Upper lobe of left lung (tissue), 6 donors: ENCODE measurements around the gene SEC11A. TPM values are rescaled to one million over a fixed set of nuclear protein-coding genes. Genes with fewer than 3 reads are reported as not detected.

Source experiments
- ATAC-seq, 2 donors: fragments of 200-7000 bp; cut with Tn5 transposase; one replicate each; pipeline ENCODE4 v1.9.1; 2022; ENCODE audit warnings: mild to moderate bottlenecking in 2 of 2, moderate library complexity in 2 of 2; ENCODE audit not compliant: low FRiP score in 2 of 2
- DNase-seq, 2 donors: peaks; one replicate each; pipeline ENCODE4 v3.0.0-alpha.2; 2019 to 2020
- H3K27ac ChIP-seq, 4 donors: fragments of 200-600 bp; sonication (generic); one replicate each; pipeline ENCODE4 v1.5.1; 2016 to 2019
- H3K27me3 ChIP-seq, 4 donors: fragments of 200-600 bp; sonication (generic); one replicate each; pipeline ENCODE4 v1.5.1; 2017 to 2019
- H3K36me3 ChIP-seq, 4 donors: fragments of 200-600 bp; sonication (generic); one replicate each; pipeline ENCODE4 v1.5.1; 2016 to 2019
- H3K4me1 ChIP-seq, 4 donors: fragments of 200-600 bp; sonication (generic); one replicate each; pipeline ENCODE4 v1.5.1; 2018 to 2019
- H3K4me3 ChIP-seq, 4 donors: fragments of 200-600 bp; sonication (generic); one replicate each; pipeline ENCODE4 v1.5.1; 2017 to 2019; ENCODE audit warnings: mild to moderate bottlenecking in 2 of 4, moderate library complexity in 1 of 4
- H3K9me3 ChIP-seq, 4 donors: fragments of 200-600 bp; sonication (generic); one replicate each; pipeline ENCODE4 v1.5.1; 2018 to 2019
- CTCF ChIP-seq, 6 experiments: fragments of 450-650 bp in 4 of 6; fragments of 200-600 bp in 2 of 6; sonication (generic) in 2 of 6; IDR thresholded peaks; one replicate each; pipeline ENCODE4 v1.5.1; 2016 to 2019; ENCODE audit warnings: antibody characterized with exemption in 6 of 6
- EP300 ChIP-seq, 4 donors: sonication (generic); formaldehyde crosslinking; IDR thresholded peaks; one replicate each; pipeline ENCODE4 v1.5.1; 2017; ENCODE audit warnings: antibody characterized with exemption in 4 of 4, control low read depth in 2 of 4
- POLR2A ChIP-seq, 4 donors: fragments of 450-650 bp; IDR thresholded peaks; one replicate each; pipeline ENCODE4 v1.5.1; 2016 to 2017; ENCODE audit warnings: antibody characterized with exemption in 4 of 4, mild to moderate bottlenecking in 2 of 4
- POLR2AphosphoS5 ChIP-seq, 2 donors: sonication (generic); formaldehyde crosslinking; IDR thresholded peaks; one replicate each; pipeline ENCODE4 v1.5.1; 2017; ENCODE audit warnings: antibody characterized with exemption in 2 of 2
- WGBS, 2 donors: methylation state at CpG; one replicate each; pipeline ENCODE4 v1.1.5; 2017 to 2018; 5-methylcytosine and 5-hydroxymethylcytosine counted together
- total RNA-seq, 6 donors: library from RNA; depleted of rRNA in 4 of 6; stranded (reverse); fragments of >200 nt in 4 of 6; gene quantifications; one replicate each; pipeline versions ENCODE4 v1.1.0 to v1.2.1, GENCODE V29; 2016 to 2021
- donor health status: DM: no; HTN: no; CAD: no; lungs with moderate emphysema.
- donor health status: DM: no; HTN: yes; CAD: no; lungs with severe emphysema.

Gene SEC11A
- total RNA-seq, 6 donors from 2014 or later = 38.8 to 164 (median 116) TPM

- Histone ChIP-seq H3K36me3 (peaks cover 16 to 80% (median 64%) of the 10 kb centered on the region in 4 donors), H3K27ac (no peak overlapping the region), H3K4me3 (no peak overlapping the region), H3K9me3 (no peaks in the 10 kb centered on the region), H3K27me3 (no peaks in the 10 kb centered on the region), H3K4me1 (peaks cover 15 to 39% (median 24%) of the 10 kb centered on the region in 4 donors)
- ATAC-seq (no peak), DNase-seq (no peak)
- WGBS, 2 donors = 94 to 95% methylated on average over 2 of the region's 2 CpGs
- TF ChIP-seq CTCF (IDR thresholded peaks at IDR 0.05) (no peak), POLR2A (IDR thresholded peaks at IDR 0.05) (no peak), POLR2AphosphoS5 (IDR thresholded peaks at IDR 0.05) (no peak), EP300 (IDR thresholded peaks at IDR 0.05) (no peak)
These were observed 66.2 kb downstream of the SEC11A start for GRCh38 chr15:84649706-84650105.

GRCh38 chr15:84648539-84648938, 67.4 kb downstream of the SEC11A start:
- 47 to 49% methylated on average over 3 of the region's 3 CpGs for WGBS, 2 donors
- Histone ChIP-seq H3K27me3 (no peaks in the 10 kb centered on the region), H3K4me3 (no peak overlapping the region), H3K36me3 (peaks cover 16 to 92% (median 73%) of the 10 kb centered on the region in 4 donors), H3K9me3 (no peaks in the 10 kb centered on the region), H3K4me1 (peaks cover 10 to 32% (median 21%) of the 10 kb centered on the region in 4 donors), H3K27ac (no peak overlapping the region)
- peak in 1 of 2 donors; percentile 71 for DNase-seq
- ATAC-seq = peak in 1 of 2 donors; percentile 54
- TF ChIP-seq POLR2AphosphoS5 (IDR thresholded peaks at IDR 0.05) = no peak
- TF ChIP-seq CTCF (IDR thresholded peaks at IDR 0.05) = no peak
- TF ChIP-seq EP300 (IDR thresholded peaks at IDR 0.05) = no peak
- no peak for TF ChIP-seq POLR2A (IDR thresholded peaks at IDR 0.05)

- peaks cover 2 to 23% (median 12%) of the 10 kb centered on the region in 4 donors for H3K4me1 ChIP-seq
- H3K4me3 ChIP-seq = no peak overlapping the region
- no peaks in the 10 kb centered on the region for H3K9me3 ChIP-seq
- peaks cover 21 to 100% (median 80%) of the 10 kb centered on the region in 4 donors for H3K36me3 ChIP-seq
- H3K27ac ChIP-seq = no peak overlapping the region
- no peaks in the 10 kb centered on the region for H3K27me3 ChIP-seq
- TF ChIP-seq CTCF (IDR thresholded peaks at IDR 0.05) (no peak), POLR2AphosphoS5 (IDR thresholded peaks at IDR 0.05) (no peak), POLR2A (IDR thresholded peaks at IDR 0.05) (no peak), EP300 (IDR thresholded peaks at IDR 0.05) (no peak)
- DNase-seq (no peak), ATAC-seq (no peak)
These were observed 68.2 kb downstream of the SEC11A start for GRCh38 chr15:84647726-84648125.

- ATAC-seq (no peak), DNase-seq (no peak)
- Histone ChIP-seq H3K9me3 (no peaks in the 10 kb centered on the region), H3K36me3 (peaks cover 31 to 100% (median 89%) of the 10 kb centered on the region in 4 donors), H3K27me3 (no peaks in the 10 kb centered on the region), H3K27ac (no peak overlapping the region), H3K4me1 (peaks cover 0 to 13% (median 8%) of the 10 kb centered on the region in 4 donors), H3K4me3 (no peak overlapping the region)
- TF ChIP-seq EP300 (IDR thresholded peaks at IDR 0.05) (no peak), POLR2AphosphoS5 (IDR thresholded peaks at IDR 0.05) (no peak), CTCF (IDR thresholded peaks at IDR 0.05) (no peak), POLR2A (IDR thresholded peaks at IDR 0.05) (no peak)
- 96% methylated on average over 10 of the region's 10 CpGs for WGBS, 2 donors
These were observed 69.9 kb downstream of the SEC11A start for GRCh38 chr15:84645997-84646396.

- DNase-seq (peak in 1 of 2 donors; percentile 40), ATAC-seq (no peak)
- TF ChIP-seq EP300 (IDR thresholded peaks at IDR 0.05) (no peak), POLR2A (IDR thresholded peaks at IDR 0.05) (no peak), POLR2AphosphoS5 (IDR thresholded peaks at IDR 0.05) (no peak)
- Histone ChIP-seq H3K36me3 (peaks cover 32 to 100% (median 90%) of the 10 kb centered on the region in 4 donors), H3K27me3 (no peaks in the 10 kb centered on the region), H3K4me3 (no peak overlapping the region), H3K9me3 (no peaks in the 10 kb centered on the region), H3K27ac (no peak overlapping the region), H3K4me1 (peaks cover 0 to 13% (median 8%) of the 10 kb centered on the region in 4 donors)
- WGBS, 2 donors = 96 to 97% methylated on average over 4 to 10 of the region's 10 CpGs
These were observed 70.4 kb downstream of the SEC11A start for GRCh38 chr15:84645496-84645895.
